Fibroblast of villous mesenchyme (primary cell): ENCODE data around the gene TUFT1. TPM values are rescaled to one million over a fixed set of nuclear protein-coding genes. Genes with fewer than 3 reads are reported as not detected.

Experiments
- DNase-seq: peaks from one replicate; pipeline ENCODE4 v3.0.0-alpha.2; 2010; ENCODE audit warnings: low read depth
- H3K4me3 ChIP-seq: 2 replicates; pipeline ENCODE4 v1.5.1; 2011; ENCODE audit warnings: low read depth, mild to moderate bottlenecking, low read length
- small RNA-seq: library from RNA; depleted of rRNA; stranded (forward); fragments of <200 nt; gene quantifications from one replicate; pipeline ENCODE3, GENCODE V24; 2012
- total RNA-seq: library from RNA; depleted of rRNA; stranded (reverse); fragments of >200 nt; gene quantifications from 2 replicates; pipeline ENCODE4 v1.2.3, GENCODE V29; 2012
- TF ChIP-seq, protein P1 (sequence below): IDR thresholded peaks from 2 replicates; pipeline ENCODE4 v1.5.1; 2012; ENCODE audit warnings: low read depth, mild to moderate bottlenecking, low read length; ENCODE audit not compliant: insufficient read depth

Gene TUFT1
- total RNA-seq, 1 donor = 32.8 TPM

DNA sequence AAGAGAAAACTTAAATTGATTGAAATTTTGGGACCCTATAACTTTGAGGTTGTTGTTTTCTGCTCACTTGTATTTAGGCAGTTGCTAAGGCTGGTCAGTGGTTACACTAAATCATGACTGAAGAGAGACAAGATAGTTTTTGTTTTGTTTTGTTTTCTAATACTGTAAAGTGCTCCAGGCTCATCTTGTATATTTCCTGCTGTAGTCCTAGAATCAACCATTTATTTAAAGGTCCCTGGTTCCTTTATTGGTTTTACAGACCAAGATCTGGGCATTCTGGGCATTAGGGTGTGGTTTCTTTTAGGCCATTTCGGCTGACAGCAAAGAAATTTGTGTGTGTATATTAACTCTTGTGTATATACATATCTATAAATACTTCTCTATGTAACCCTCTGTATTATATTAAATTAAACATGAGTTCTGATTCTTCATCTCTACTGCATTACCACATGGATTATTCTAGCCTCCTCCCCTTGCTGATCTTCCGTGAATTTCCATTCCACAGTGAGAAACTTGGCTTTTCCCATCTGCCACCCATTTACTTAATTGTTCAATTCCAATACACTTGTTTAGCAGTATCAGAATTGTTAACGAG lies 86.7 kb downstream of the TUFT1 start:
- TF ChIP-seq, protein P1, sequence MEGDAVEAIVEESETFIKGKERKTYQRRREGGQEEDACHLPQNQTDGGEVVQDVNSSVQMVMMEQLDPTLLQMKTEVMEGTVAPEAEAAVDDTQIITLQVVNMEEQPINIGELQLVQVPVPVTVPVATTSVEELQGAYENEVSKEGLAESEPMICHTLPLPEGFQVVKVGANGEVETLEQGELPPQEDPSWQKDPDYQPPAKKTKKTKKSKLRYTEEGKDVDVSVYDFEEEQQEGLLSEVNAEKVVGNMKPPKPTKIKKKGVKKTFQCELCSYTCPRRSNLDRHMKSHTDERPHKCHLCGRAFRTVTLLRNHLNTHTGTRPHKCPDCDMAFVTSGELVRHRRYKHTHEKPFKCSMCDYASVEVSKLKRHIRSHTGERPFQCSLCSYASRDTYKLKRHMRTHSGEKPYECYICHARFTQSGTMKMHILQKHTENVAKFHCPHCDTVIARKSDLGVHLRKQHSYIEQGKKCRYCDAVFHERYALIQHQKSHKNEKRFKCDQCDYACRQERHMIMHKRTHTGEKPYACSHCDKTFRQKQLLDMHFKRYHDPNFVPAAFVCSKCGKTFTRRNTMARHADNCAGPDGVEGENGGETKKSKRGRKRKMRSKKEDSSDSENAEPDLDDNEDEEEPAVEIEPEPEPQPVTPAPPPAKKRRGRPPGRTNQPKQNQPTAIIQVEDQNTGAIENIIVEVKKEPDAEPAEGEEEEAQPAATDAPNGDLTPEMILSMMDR = no peak
- no peak overlapping the region for H3K4me3 ChIP-seq
- DNase-seq = no peak

DNA sequence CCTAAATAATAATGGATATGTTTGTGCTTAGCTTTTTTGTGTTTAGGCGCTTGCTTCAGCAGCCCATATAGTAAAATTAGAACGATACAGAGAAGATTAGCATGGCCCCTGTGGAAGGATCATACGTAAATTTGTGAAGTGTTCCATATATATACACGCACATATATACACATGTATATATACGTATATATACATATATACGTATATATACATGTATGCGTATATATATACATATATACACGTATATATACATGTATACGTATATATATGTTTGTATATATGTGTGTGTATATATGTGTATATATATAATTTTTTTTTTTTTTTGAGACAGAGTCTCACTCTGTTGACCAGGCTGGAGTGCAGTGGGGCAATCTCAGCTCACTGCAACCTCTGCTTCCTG lies 89.2 kb downstream of the TUFT1 start:
- TF ChIP-seq, protein P1 = no peak
- no peak for DNase-seq
- no peak overlapping the region for H3K4me3 ChIP-seq

Small RNA genes within 50 kb of the gene (small RNA-seq; reads per million reads assigned to genes)
- gene MIR554 (not detected), gene RF00405 (2.8 reads per million, percentile 66 among the genes with 10 or more reads in this experiment), gene RNU6-1062P (not detected)

Other genes with a start within 250 kb of the TUFT1 start
- 61.2 and 85.5 TPM in 2 replicates for gene PI4KB, start 212.9 kb upstream of the TUFT1 start, total RNA-seq
- gene RFX5, start 193.1 kb upstream of the TUFT1 start, total RNA-seq = 34.8 and 58.7 TPM in 2 replicates
- gene SELENBP1, start 167.6 kb upstream of the TUFT1 start, total RNA-seq = 23.3 and 27.7 TPM in 2 replicates
- gene PSMB4, start 140.7 kb upstream of the TUFT1 start, total RNA-seq = 427 and 490 TPM in 2 replicates
- gene POGZ, start 80.8 kb upstream of the TUFT1 start, total RNA-seq = 28.0 and 31.1 TPM in 2 replicates
- under 0.01 TPM in 1 of 2 replicates, not detected in the other for gene CGN, start 28.9 kb upstream of the TUFT1 start, total RNA-seq
- 26.7 and 34.5 TPM in 2 replicates for gene SNX27, start 71.7 kb downstream of the TUFT1 start, total RNA-seq
- not detected in 2 replicates for gene CELF3, start 176.5 kb downstream of the TUFT1 start, total RNA-seq
- 0.64 TPM in 1 of 2 replicates, not detected in the other for gene RIIAD1, start 181.2 kb downstream of the TUFT1 start, total RNA-seq
- 91.5 and 95.7 TPM in 2 replicates for gene MRPL9, start 223.2 kb downstream of the TUFT1 start, total RNA-seq